Transverse colon (tissue), 4 donors: ENCODE measurements around the gene IL13RA2. TPM values are rescaled to one million over a fixed set of nuclear protein-coding genes. Genes with fewer than 3 reads are reported as not detected.

ENCODE experiments used
- DNase-seq: peaks from one replicate; pipeline ENCODE4 v3.0.0-alpha.2; 2019
- H3K27ac ChIP-seq, 4 donors: fragments of 200-600 bp; sonication (generic); 2 replicates each; pipeline ENCODE4 v1.5.1; 2016 to 2018; ENCODE audit warnings: inconsistent platforms in 4 of 4
- H3K27me3 ChIP-seq: fragments of 200-600 bp; sonication (generic); 2 replicates; pipeline ENCODE4 v1.5.1; 2017; ENCODE audit warnings: inconsistent platforms
- H3K36me3 ChIP-seq, 4 donors: fragments of 200-600 bp; sonication (generic); 2 replicates each; pipeline ENCODE4 v1.5.1; 2017 to 2019; ENCODE audit warnings: inconsistent platforms in 4 of 4
- H3K4me1 ChIP-seq, 4 donors: fragments of 200-600 bp; sonication (generic); 2 replicates each; pipeline ENCODE4 v1.5.1; 2017 to 2020; ENCODE audit warnings: inconsistent platforms in 4 of 4
- H3K4me3 ChIP-seq, 4 donors: fragments of 200-600 bp; sonication (generic); 1 replicate in 1 of 4; 2 replicates in 3 of 4; pipeline versions ENCODE4 v1.5.1 to v1.6.1; 2017 to 2019; ENCODE audit warnings: inconsistent platforms in 4 of 4
- H3K9me3 ChIP-seq, 2 donors: fragments of 200-600 bp; sonication (generic); 2 replicates each; pipeline ENCODE4 v1.5.1; 2017 to 2019; ENCODE audit warnings: inconsistent platforms in 2 of 2
- EP300 ChIP-seq: sonication (generic); formaldehyde crosslinking; IDR thresholded peaks from one replicate; pipeline ENCODE4 v1.6.1; 2017; ENCODE audit warnings: antibody characterized with exemption, low read depth
- POLR2A ChIP-seq: fragments of 450-650 bp; IDR thresholded peaks from one replicate; pipeline ENCODE4 v1.6.1; 2016; ENCODE audit warnings: antibody characterized with exemption, mild to moderate bottlenecking, moderate library complexity
- POLR2AphosphoS5 ChIP-seq, 3 donors: sonication (generic); formaldehyde crosslinking; IDR thresholded peaks; one replicate each; pipeline ENCODE4 v1.6.1; 2016; ENCODE audit warnings: antibody characterized with exemption in 3 of 3
- WGBS, 2 donors: methylation state at CpG; one replicate each; pipeline ENCODE4 v1.1.5; 2018; ENCODE audit warnings: low coverage in 1 of 2; 5-methylcytosine and 5-hydroxymethylcytosine counted together
- in situ Hi-C, 4 donors: fragments of 200-750 bp; cut with MboI; loops; one replicate each; pipeline versions ENCODE4 v1.15.0 to v1.15.1; 2017; ENCODE audit warnings: low sequenced_read_pairs in 3 of 4, low pct_ligation_motif_present in 1 of 4, low pct_unique_long_range_greater_than_20kb in 1 of 4
- intact Hi-C: fragments of 100-400 bp; cut with DNase I; formaldehyde crosslinking; loops from one replicate; pipeline ENCODE4 v1.15.1; 2023; ENCODE audit warnings: low total_unique reads
- total RNA-seq, 4 donors: library from RNA; depleted of rRNA; stranded (reverse); fragments of >200 nt; gene quantifications; one replicate each; pipeline ENCODE4 v1.1.0, GENCODE V29; 2016
- TF ChIP-seq, protein P1 (sequence below), 5 experiments: fragments of 200-600 bp in 3 of 5; fragments of 450-650 bp in 2 of 5; sonication (generic) in 3 of 5; IDR thresholded peaks; 1 replicate in 2 of 5; 2 replicates in 3 of 5; pipeline ENCODE4 v1.5.1; 2016 to 2017; ENCODE audit warnings: antibody characterized with exemption in 5 of 5, inconsistent platforms in 3 of 5, mild to moderate bottlenecking in 2 of 5, moderate library complexity in 1 of 5

IL13RA2 gene
- total RNA-seq, 4 donors from 2014 or later: not detected

DNA sequence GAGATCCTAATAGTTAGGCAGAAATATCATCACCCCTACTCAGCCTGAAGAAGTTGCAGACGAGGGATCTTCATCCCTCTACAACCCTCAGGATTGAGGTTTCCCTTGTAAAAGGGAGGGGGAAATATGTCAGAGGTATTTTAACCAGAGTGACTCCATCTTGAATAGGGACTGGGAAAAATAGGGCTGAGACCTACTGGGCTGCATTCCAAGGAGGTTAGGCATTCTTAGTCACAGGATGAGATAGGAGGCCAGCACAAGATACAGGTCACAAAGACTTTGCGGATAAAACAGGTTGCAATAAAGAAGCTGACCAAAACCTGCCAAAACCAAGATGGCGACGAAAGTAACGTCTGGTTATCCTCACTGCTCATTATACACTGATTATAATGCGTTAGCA, 17.5 kb downstream of the IL13RA2 start:
- H3K27ac ChIP-seq: no peak overlapping the region
- no peaks in the 10 kb centered on the region for H3K27me3 ChIP-seq
- in situ Hi-C loops (no loop called here), intact Hi-C loops (no loop called here)
- no peaks in the 10 kb centered on the region for H3K9me3 ChIP-seq
- 80% methylated on average over 6 of the region's 6 CpGs; no CpG with 5 or more reads in 1 of the 2 donors for WGBS, 2 donors
- no peak overlapping the region for H3K4me3 ChIP-seq
- H3K36me3 ChIP-seq: no peaks in the 10 kb centered on the region
- no peak for DNase-seq
- no peaks in the 10 kb centered on the region for H3K4me1 ChIP-seq
- TF ChIP-seq, protein P1, sequence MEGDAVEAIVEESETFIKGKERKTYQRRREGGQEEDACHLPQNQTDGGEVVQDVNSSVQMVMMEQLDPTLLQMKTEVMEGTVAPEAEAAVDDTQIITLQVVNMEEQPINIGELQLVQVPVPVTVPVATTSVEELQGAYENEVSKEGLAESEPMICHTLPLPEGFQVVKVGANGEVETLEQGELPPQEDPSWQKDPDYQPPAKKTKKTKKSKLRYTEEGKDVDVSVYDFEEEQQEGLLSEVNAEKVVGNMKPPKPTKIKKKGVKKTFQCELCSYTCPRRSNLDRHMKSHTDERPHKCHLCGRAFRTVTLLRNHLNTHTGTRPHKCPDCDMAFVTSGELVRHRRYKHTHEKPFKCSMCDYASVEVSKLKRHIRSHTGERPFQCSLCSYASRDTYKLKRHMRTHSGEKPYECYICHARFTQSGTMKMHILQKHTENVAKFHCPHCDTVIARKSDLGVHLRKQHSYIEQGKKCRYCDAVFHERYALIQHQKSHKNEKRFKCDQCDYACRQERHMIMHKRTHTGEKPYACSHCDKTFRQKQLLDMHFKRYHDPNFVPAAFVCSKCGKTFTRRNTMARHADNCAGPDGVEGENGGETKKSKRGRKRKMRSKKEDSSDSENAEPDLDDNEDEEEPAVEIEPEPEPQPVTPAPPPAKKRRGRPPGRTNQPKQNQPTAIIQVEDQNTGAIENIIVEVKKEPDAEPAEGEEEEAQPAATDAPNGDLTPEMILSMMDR (IDR thresholded peaks at IDR 0.05): no peak
- TF ChIP-seq POLR2A: no peak
- TF ChIP-seq EP300: no peak
- no peak for TF ChIP-seq POLR2AphosphoS5 (IDR thresholded peaks at IDR 0.05)

- no peaks in the 10 kb centered on the region for H3K36me3 ChIP-seq
- intact Hi-C loops (no loop called here), in situ Hi-C loops (no loop called here)
- H3K27me3 ChIP-seq: no peaks in the 10 kb centered on the region
- no peaks in the 10 kb centered on the region for H3K9me3 ChIP-seq
- H3K4me1 ChIP-seq: no peaks in the 10 kb centered on the region
- WGBS, 2 donors: 35% methylated on average over 2 of the region's 2 CpGs; no CpG with 5 or more reads in 1 of the 2 donors
- H3K27ac ChIP-seq: no peak overlapping the region
- TF ChIP-seq POLR2AphosphoS5 (IDR thresholded peaks at IDR 0.05) (no peak), EP300 (no peak), POLR2A (no peak)
- TF ChIP-seq, protein P1 (IDR thresholded peaks at IDR 0.05): no peak
- H3K4me3 ChIP-seq: no peak overlapping the region
- no peak for DNase-seq
Measured at GRCh38 chrX:114997779-114998178, 19.6 kb downstream of the IL13RA2 start.

GRCh38 chrX:114985967-114986592, 31.3 kb downstream of the IL13RA2 start:
- Histone ChIP-seq H3K9me3 (no peaks in the 10 kb centered on the region), H3K36me3 (no peaks in the 10 kb centered on the region), H3K4me1 (no peaks in the 10 kb centered on the region), H3K27ac (no peak overlapping the region), H3K27me3 (no peaks in the 10 kb centered on the region), H3K4me3 (no peak overlapping the region)
- in situ Hi-C loops: no loop called here
- 50 to 58% methylated on average over 1 to 5 of the region's 5 CpGs for WGBS, 2 donors
- intact Hi-C loops: no loop called here
- DNase-seq: no peak
- no peak for TF ChIP-seq EP300
- no peak for TF ChIP-seq POLR2A
- TF ChIP-seq, protein P1 (IDR thresholded peaks at IDR 0.05): no peak
- TF ChIP-seq POLR2AphosphoS5 (IDR thresholded peaks at IDR 0.05): no peak

DNA sequence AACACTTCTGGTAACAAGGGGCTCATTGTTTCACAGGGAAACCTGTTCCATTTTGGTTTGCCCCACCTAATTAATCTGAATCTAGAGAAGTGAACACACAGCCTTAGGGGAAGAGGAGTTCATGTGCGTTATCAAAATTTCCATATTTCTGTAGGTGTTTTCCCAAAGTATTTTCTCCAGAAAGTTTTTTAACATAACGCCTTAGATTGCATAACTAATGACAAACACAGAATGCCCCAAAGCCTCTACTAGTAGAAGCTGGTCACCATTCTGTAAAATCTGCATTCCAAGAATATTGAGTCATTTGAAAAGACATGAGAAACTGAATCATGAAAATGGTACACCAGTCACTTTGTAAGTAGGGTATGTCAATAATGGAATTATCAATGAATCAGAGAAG, 41.1 kb downstream of the IL13RA2 start:
- Histone ChIP-seq H3K36me3 (no peaks in the 10 kb centered on the region), H3K27me3 (no peaks in the 10 kb centered on the region), H3K4me3 (no peak overlapping the region), H3K4me1 (no peaks in the 10 kb centered on the region), H3K9me3 (no peaks in the 10 kb centered on the region), H3K27ac (no peak overlapping the region)
- no peak for DNase-seq
- TF ChIP-seq POLR2A (no peak), EP300 (no peak), POLR2AphosphoS5 (IDR thresholded peaks at IDR 0.05) (no peak)
- TF ChIP-seq, protein P1 (IDR thresholded peaks at IDR 0.05): no peak
- WGBS, 2 donors: 76 to 80% methylated on average over 1 to 2 of the region's 2 CpGs
- intact Hi-C loops: no loop called here
- in situ Hi-C loops: no loop called here
